Epithelial cell of esophagus (primary cell): ENCODE measurements around the gene EN2.
A peak's percentile ranks its signal among the peaks of the same experiment; 100 is the strongest.

Source experiments
- DNase-seq: peaks from one replicate; pipeline ENCODE4 v3.0.0; 2010; ENCODE audit warnings: low read depth
- H3K4me3 ChIP-seq: 2 replicates; pipeline ENCODE4 v1.5.1; 2011; ENCODE audit warnings: mild to moderate bottlenecking, low read length, control low read depth
- TF ChIP-seq, protein P1 (sequence below): IDR thresholded peaks from 2 replicates; pipeline ENCODE4 v1.5.1; 2011; ENCODE audit warnings: low read depth, mild to moderate bottlenecking, low read length, control low read depth, inconsistent platforms; ENCODE audit not compliant: insufficient read depth; ENCODE audit errors: missing control alignments

Gene EN2

DNA sequence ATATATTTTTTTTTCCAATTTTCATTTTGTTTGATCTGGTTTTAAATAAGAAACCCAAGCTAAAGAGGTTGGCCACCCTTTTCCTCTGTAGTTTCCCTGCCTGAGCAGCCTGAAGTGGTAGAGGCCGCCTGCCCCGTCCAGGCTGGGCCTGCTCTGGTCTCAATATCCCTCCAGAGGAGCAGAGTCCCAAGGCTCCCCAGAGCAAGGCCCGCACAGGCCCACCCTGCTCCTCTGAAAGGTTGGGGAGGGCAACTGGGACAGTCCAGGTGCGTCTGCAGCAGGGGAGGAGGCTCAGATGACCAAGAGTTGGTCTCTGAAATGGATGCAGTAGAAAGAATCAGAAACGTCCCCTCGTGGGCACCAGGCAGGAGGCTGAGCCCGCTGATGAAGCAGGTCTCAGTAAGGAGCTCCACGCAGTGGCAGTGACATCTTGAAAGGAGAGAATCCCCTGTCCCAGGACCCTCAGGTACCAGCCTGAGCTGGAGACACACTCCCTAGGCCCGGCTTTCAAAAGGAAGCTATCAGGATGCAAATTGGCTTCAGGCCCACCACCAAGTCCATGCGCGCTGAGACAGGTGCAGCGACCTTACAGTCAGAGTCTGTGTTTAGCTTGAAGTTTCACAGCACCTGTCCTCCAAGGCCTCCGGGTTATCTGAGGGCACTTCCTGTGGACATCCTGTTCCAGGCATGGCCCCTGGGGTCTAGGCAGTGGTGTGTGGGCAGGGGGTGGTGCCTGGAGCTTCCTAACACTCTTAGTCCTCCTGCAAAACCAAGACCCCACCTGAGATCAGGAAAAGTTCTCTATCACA lies 37.7 kb downstream of the EN2 start:
- DNase-seq = no peak
- TF ChIP-seq, protein P1, sequence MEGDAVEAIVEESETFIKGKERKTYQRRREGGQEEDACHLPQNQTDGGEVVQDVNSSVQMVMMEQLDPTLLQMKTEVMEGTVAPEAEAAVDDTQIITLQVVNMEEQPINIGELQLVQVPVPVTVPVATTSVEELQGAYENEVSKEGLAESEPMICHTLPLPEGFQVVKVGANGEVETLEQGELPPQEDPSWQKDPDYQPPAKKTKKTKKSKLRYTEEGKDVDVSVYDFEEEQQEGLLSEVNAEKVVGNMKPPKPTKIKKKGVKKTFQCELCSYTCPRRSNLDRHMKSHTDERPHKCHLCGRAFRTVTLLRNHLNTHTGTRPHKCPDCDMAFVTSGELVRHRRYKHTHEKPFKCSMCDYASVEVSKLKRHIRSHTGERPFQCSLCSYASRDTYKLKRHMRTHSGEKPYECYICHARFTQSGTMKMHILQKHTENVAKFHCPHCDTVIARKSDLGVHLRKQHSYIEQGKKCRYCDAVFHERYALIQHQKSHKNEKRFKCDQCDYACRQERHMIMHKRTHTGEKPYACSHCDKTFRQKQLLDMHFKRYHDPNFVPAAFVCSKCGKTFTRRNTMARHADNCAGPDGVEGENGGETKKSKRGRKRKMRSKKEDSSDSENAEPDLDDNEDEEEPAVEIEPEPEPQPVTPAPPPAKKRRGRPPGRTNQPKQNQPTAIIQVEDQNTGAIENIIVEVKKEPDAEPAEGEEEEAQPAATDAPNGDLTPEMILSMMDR = no peak

DNA sequence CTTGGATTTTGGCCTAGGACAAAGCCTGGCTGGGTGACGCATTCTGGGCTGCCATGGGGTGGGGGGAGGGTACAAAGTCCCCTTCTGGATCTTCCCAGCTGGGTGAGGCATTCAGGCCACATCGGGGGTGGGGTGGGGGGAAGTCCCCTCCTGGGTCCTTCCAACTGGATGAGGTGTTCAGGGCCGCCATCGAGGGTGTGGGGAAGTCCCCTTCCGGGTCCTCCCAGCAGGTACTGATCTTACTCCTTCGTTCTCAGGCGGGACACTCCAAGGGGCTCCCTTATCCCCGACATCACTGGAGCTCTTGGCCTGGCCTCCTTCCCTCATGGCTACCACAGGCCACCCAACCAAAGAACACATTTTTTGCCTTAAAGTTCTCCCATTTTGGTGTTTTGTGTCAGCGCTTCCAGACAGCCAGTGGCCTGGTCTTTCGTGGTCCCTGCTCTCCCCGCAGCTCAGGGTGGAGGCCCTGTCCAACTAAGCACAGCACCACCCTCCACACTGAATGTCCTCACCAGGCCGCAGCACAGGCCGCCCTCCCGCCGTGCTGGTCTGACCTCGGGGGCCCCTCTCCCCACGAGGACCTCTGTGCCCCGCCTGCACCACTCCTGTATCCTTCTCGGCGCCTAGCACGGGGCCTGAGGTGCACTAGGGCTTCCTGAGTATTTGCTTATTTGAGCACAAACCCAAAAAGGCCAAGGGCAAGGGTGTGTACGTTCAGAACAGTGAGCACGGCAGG lies 38.5 kb downstream of the EN2 start:
- H3K4me3 ChIP-seq = no peak overlapping the region
- TF ChIP-seq, protein P1 = no peak
- no peak for DNase-seq

More for the DNA sequence above, 37.7 kb downstream of the EN2 start:
- no peak overlapping the region for H3K4me3 ChIP-seq

DNA sequence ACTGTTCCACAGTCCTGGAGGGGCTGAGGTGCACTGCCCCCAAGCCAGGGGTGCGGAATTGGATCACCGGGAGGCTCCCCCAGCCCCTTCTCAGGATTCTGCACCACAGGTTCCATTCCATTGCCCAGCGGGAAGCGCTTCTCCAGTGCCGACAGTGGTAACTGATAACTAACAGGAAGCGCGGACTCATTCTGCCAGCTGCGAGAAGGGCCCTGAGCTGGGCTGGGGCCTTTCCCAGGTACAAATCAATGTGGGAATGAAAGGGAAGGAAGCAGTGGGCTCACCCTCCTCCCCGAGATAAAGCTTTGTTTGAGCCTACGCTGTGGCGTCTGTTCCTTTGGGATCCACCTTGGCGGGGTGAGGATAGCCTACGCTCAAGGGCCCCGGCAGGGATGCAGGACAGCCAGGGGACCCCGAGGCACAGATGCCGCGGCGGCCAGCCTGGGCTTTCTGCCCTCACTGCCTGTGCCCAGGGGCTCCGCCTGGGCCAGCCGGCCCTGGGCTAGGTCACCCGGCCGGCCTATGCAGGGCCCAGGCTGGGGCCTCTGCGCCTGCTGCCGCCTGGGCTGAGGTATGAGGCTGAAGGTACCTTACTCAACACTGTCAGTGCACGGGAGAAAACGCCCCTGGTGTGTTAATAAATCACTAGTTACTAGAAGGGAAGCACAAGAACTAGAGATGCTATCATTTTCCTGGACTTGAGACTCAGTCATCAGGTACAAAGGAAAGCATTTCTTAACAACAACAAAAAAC lies 39.4 kb downstream of the EN2 start:
- DNase-seq = no peak
- TF ChIP-seq, protein P1 = no peak
- H3K4me3 ChIP-seq = no peak overlapping the region

DNA sequence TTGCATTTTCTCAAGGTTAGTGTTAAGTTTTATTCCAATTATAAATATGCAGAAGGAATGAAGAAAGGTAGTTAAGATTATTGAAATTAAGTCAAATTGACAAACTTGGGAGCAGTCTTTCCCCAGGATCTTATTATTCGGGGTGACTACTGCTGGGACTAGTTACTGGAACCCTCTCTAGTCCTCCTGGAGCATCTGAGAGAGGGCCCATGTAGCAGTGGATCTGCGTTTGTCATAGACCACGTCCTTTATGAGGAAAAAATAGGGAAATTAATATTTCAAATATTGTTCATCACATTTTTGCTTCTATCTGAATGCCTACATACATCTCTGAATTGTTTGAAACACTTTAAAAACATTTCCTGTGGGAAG lies 47.5 kb downstream of the EN2 start:
- no peak for DNase-seq
- TF ChIP-seq, protein P1 = no peak
- no peak overlapping the region for H3K4me3 ChIP-seq

DNA sequence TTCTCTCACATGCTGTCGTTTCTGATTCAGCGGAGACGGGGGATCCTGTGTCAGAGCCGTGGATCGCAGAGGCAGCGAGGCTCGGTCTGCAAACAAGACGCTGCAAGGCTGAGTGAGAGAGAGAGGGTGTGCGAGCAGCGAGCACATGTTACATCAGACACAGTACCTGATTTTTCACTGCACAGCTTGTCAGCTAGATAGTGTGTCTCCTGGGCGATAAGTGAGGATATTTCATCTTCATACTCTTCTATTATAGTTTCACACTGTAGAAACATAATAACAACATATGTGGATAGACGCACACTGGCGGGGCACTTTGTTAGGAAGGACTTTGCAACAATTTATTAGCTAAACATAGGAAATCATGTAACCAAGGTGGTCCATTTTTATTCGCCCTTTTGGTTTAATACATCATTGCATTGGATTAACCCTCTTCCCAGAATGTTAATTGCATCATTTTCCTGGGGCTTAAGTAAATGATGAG lies 49.0 kb downstream of the EN2 start:
- H3K4me3 ChIP-seq = no peak overlapping the region
- peak; percentile 54 for DNase-seq
- TF ChIP-seq, protein P1 = no peak

DNA sequence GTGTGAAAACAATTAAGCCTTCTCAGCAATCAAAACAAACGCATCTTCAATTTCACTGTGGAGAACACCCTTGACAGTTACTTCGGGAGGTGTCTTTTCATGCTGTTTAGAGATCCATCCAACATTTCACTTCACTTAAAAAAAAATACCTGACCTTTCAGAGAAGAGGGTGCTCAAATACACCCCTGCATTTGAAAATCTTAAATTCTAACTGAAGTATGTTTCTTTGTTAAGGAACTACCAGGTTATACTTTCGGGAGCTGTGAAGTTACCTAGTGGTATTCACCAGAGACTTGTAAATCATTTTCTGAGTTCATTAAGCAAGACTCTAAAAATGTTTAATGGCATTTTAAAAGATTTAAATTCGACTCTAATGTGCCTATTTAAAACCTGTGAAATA lies 49.6 kb downstream of the EN2 start:
- no peak for DNase-seq
- H3K4me3 ChIP-seq = no peak overlapping the region
- TF ChIP-seq, protein P1 = no peak
